KMS-11 (cell line): ENCODE results near the gene SARS1.

Experiments used
- H2AFZ ChIP-seq: fragments of 200-600 bp; sonication (generic); 2 replicates; pipeline ENCODE4 v1.6.1; 2016; ENCODE audit warnings: antibody characterized with exemption, mixed run types, low read depth
- H3K27ac ChIP-seq: fragments of 200-600 bp; sonication (generic); 2 replicates; pipeline ENCODE4 v1.6.1; 2016; ENCODE audit warnings: mild to moderate bottlenecking, mixed run types
- H3K27me3 ChIP-seq: fragments of 200-600 bp; sonication (generic); 2 replicates; pipeline ENCODE4 v1.6.1; 2017; ENCODE audit warnings: mild to moderate bottlenecking, low read depth, mixed run types, moderate library complexity; ENCODE audit not compliant: insufficient read depth
- H3K36me3 ChIP-seq: fragments of 200-600 bp; sonication (generic); 2 replicates; pipeline ENCODE4 v1.6.1; 2017; ENCODE audit warnings: mild to moderate bottlenecking, mixed run types; ENCODE audit not compliant: insufficient read depth
- H3K4me1 ChIP-seq: fragments of 200-600 bp; sonication (generic); 2 replicates; pipeline ENCODE4 v1.6.1; 2016; ENCODE audit warnings: mild to moderate bottlenecking, low read depth, mixed run types; ENCODE audit not compliant: poor library complexity, severe bottlenecking
- H3K4me2 ChIP-seq: fragments of 200-600 bp; sonication (generic); 2 replicates; pipeline ENCODE4 v1.7.0; 2016; ENCODE audit warnings: mild to moderate bottlenecking, mixed run types
- H3K4me3 ChIP-seq: fragments of 200-600 bp; sonication (generic); IDR thresholded peaks from 2 replicates; pipeline ENCODE4 v1.6.1; 2017; ENCODE audit warnings: low read depth, low read length, mixed read lengths; ENCODE audit not compliant: insufficient read depth
- H3K79me2 ChIP-seq: fragments of 200-600 bp; sonication (generic); 2 replicates; pipeline ENCODE4 v1.6.1; 2016; ENCODE audit warnings: low read depth, mixed run types; ENCODE audit not compliant: insufficient read depth
- H3K9ac ChIP-seq: fragments of 200-600 bp; sonication (generic); 2 replicates; pipeline ENCODE4 v1.6.1; 2016; ENCODE audit warnings: mild to moderate bottlenecking, mixed run types
- H4K20me1 ChIP-seq: fragments of 200-600 bp; sonication (generic); 2 replicates; pipeline ENCODE4 v1.6.1; 2016; ENCODE audit warnings: mild to moderate bottlenecking, mixed run types; ENCODE audit not compliant: insufficient read depth
- CTCF ChIP-seq: fragments of 200-600 bp; sonication (generic); conservative IDR thresholded peaks from 2 replicates; pipeline ENCODE4 v1.6.1; 2017; ENCODE audit warnings: low read depth, mild to moderate bottlenecking, antibody characterized with exemption, low read length, moderate library complexity, mixed read lengths

Gene SARS1

GRCh38 chr1:109255678-109256077 is 42.0 kb downstream of the SARS1 start:
- H3K27ac ChIP-seq: no peak overlapping the region

GRCh38 chr1:109256085-109256484 is 42.4 kb downstream of the SARS1 start:
- Histone ChIP-seq H3K27ac (no peak overlapping the region), H4K20me1 (no peaks in the 10 kb centered on the region), H3K9ac (no peak overlapping the region), H3K4me1 (no peaks in the 10 kb centered on the region), H3K4me2 (no peak overlapping the region), H3K4me3 (no peak overlapping the region), H3K36me3 (no peaks in the 10 kb centered on the region), H3K27me3 (no peaks in the 10 kb centered on the region), H2AFZ (no peak overlapping the region), H3K79me2 (no peaks in the 10 kb centered on the region)
- no peak for TF ChIP-seq CTCF

More at GRCh38 chr1:109255678-109256077, 42.0 kb downstream of the SARS1 start:
- Histone ChIP-seq H3K36me3 (no peaks in the 10 kb centered on the region), H3K9ac (no peak overlapping the region), H3K4me1 (no peaks in the 10 kb centered on the region), H3K27me3 (no peaks in the 10 kb centered on the region), H3K79me2 (no peaks in the 10 kb centered on the region), H3K4me3 (no peak overlapping the region), H2AFZ (no peak overlapping the region), H3K4me2 (no peak overlapping the region), H4K20me1 (no peaks in the 10 kb centered on the region)
- TF ChIP-seq CTCF: no peak

- H4K20me1 ChIP-seq: no peaks in the 10 kb centered on the region
- H3K36me3 ChIP-seq: no peaks in the 10 kb centered on the region
- no peaks in the 10 kb centered on the region for H3K4me1 ChIP-seq
- no peak overlapping the region for H3K4me3 ChIP-seq
- TF ChIP-seq CTCF: no peak
- H3K9ac ChIP-seq: no peak overlapping the region
- no peaks in the 10 kb centered on the region for H3K79me2 ChIP-seq
- no peak overlapping the region for H2AFZ ChIP-seq
- no peaks in the 10 kb centered on the region for H3K27me3 ChIP-seq
- H3K27ac ChIP-seq: no peak overlapping the region
- H3K4me2 ChIP-seq: no peak overlapping the region
Measured at GRCh38 chr1:109256971-109257681, 43.4 kb downstream of the SARS1 start.

- no peaks in the 10 kb centered on the region for H3K79me2 ChIP-seq
- H3K27ac ChIP-seq: no peak overlapping the region
- no peak for TF ChIP-seq CTCF
- H3K9ac ChIP-seq: no peak overlapping the region
- no peaks in the 10 kb centered on the region for H3K27me3 ChIP-seq
- H3K36me3 ChIP-seq: no peaks in the 10 kb centered on the region
- no peak overlapping the region for H2AFZ ChIP-seq
- no peaks in the 10 kb centered on the region for H4K20me1 ChIP-seq
- no peaks in the 10 kb centered on the region for H3K4me1 ChIP-seq
- no peak overlapping the region for H3K4me3 ChIP-seq
- no peak overlapping the region for H3K4me2 ChIP-seq
Measured at GRCh38 chr1:109257682-109258421, 44.1 kb downstream of the SARS1 start.
